Activated CD4-positive, alpha-beta T cell treated with anti-CD3 and anti-CD28 coated beads, Interleukin-2, amount 50 U/mL, for 24 hours (primary cell): ENCODE measurements around the gene WWC1.

ENCODE experiments used
- DNase-seq, 2 donors: peaks; one replicate each; pipeline ENCODE4 v3.0.0-alpha.2; 2020; ENCODE audit warnings: low read depth in 1 of 2, low spot score in 1 of 2

The WWC1 gene

GRCh38 chr5:168291342-168291963 is at the start of gene WWC1:
Gene WWC1 (plus strand): TSS chr5:168291645. CDS start chr5:168292153, 508 bp downstream.
- peak; percentile 7 to 10 for DNase-seq

- DNase-seq: no peak
Observed at GRCh38 chr5:168244838-168245559, 46.4 kb upstream of the WWC1 start.

GRCh38 chr5:168249923-168250322 is 41.5 kb upstream of the WWC1 start:
- DNase-seq: no peak

- DNase-seq: no peak
Observed at GRCh38 chr5:168251259-168251658, 40.2 kb upstream of the WWC1 start.

GRCh38 chr5:168254013-168254693 is 37.3 kb upstream of the WWC1 start:
- no peak for DNase-seq

- DNase-seq: no peak
Observed at GRCh38 chr5:168260353-168261226, 30.9 kb upstream of the WWC1 start.

- DNase-seq: no peak
Observed at GRCh38 chr5:168261227-168261571, 30.2 kb upstream of the WWC1 start.

GRCh38 chr5:168262042-168262743 is 29.3 kb upstream of the WWC1 start:
- DNase-seq: no peak

- DNase-seq: no peak
Observed at GRCh38 chr5:168263121-168263520, 28.3 kb upstream of the WWC1 start.

- DNase-seq: no peak
Observed at GRCh38 chr5:168266016-168266415, 25.4 kb upstream of the WWC1 start.

GRCh38 chr5:168268949-168269936 is 22.2 kb upstream of the WWC1 start:
- peak; percentile 44 to 56 for DNase-seq

GRCh38 chr5:168269937-168270330 is 21.5 kb upstream of the WWC1 start:
- DNase-seq: no peak

GRCh38 chr5:168270476-168270875 is 21.0 kb upstream of the WWC1 start:
- no peak for DNase-seq

- no peak for DNase-seq
Observed at GRCh38 chr5:168273056-168273980, 18.1 kb upstream of the WWC1 start.

- DNase-seq: no peak
Observed at GRCh38 chr5:168274406-168274805, 17.0 kb upstream of the WWC1 start.

- DNase-seq: no peak
Observed at GRCh38 chr5:168275940-168276339, 15.5 kb upstream of the WWC1 start.

GRCh38 chr5:168282120-168282519 is 9.3 kb upstream of the WWC1 start:
- no peak for DNase-seq

GRCh38 chr5:168284809-168285208 is 6.6 kb upstream of the WWC1 start:
- DNase-seq: no peak

GRCh38 chr5:168285696-168286095 is 5.7 kb upstream of the WWC1 start:
- no peak for DNase-seq
